MCF 10A (cell line): Measurements from ENCODE around the gene CALN1. TPM values are rescaled to one million over a fixed set of nuclear protein-coding genes. Genes with fewer than 3 reads are reported as not detected.

ENCODE experiments used
- BruUV-seq: library from RNA; stranded (reverse); fragments of 400-500 nt; replicated peaks from 2 replicates; lab custom pipeline; 2021; lab: Mats Ljungman, UMichigan
- CTCF ChIA-PET: fragments of 300-600 bp; sonication (Branson Sonifier 250); formaldehyde crosslinking; extraction: SDS; loops from one replicate; lab custom pipeline; 2021; ENCODE audit warnings: antibody characterized with exemption, inconsistent platforms; lab: Yijun Ruan, JAX
- POLR2A ChIA-PET: fragments of 300-600, 350-650 bp; sonication (Branson Sonifier 250); formaldehyde crosslinking; extraction: SDS; loops from one replicate; lab custom pipeline; 2020; ENCODE audit warnings: antibody characterized with exemption, inconsistent platforms; lab: Yijun Ruan, JAX
- DNase-seq: peaks from one replicate; pipeline ENCODE4 v3.0.0-alpha.2; 2018; ENCODE audit not compliant: unreplicated experiment
- H3K27ac Mint-ChIP-seq: one replicate; pipeline ENCODE4 v1.8.0; 2022; ENCODE audit warnings: mild to moderate bottlenecking, low read depth, mixed read lengths; ENCODE audit not compliant: unreplicated experiment
- H3K27me3 Mint-ChIP-seq: one replicate; pipeline ENCODE4 v1.8.0; 2022; ENCODE audit warnings: mixed read lengths; ENCODE audit not compliant: insufficient read depth, unreplicated experiment
- H3K36me3 Mint-ChIP-seq: one replicate; pipeline ENCODE4 v1.8.0; 2022; ENCODE audit warnings: mild to moderate bottlenecking, moderate library complexity, mixed read lengths; ENCODE audit not compliant: insufficient read depth, unreplicated experiment
- H3K4me1 Mint-ChIP-seq: one replicate; pipeline ENCODE4 v1.8.0; 2022; ENCODE audit warnings: mixed read lengths; ENCODE audit not compliant: insufficient read depth, unreplicated experiment
- H3K4me3 Mint-ChIP-seq: one replicate; pipeline ENCODE4 v1.8.0; 2022; ENCODE audit warnings: mild to moderate bottlenecking, moderate library complexity, mixed read lengths; ENCODE audit not compliant: unreplicated experiment
- H3K9me3 Mint-ChIP-seq: one replicate; pipeline ENCODE4 v1.8.0; 2022; ENCODE audit warnings: mixed read lengths; ENCODE audit not compliant: unreplicated experiment
- intact Hi-C: fragments of 100-400 bp; cut with micrococcal nuclease; formaldehyde crosslinking; loops from 2 replicates; pipeline ENCODE4 v1.14.1; 2022
- total RNA-seq: library from RNA; stranded (reverse); gene quantifications from 2 replicates; pipeline ENCODE4 v1.2.3, GENCODE V29; 2022
- TF ChIP-seq, protein P1 (sequence below): fragments of 200-600 bp; IDR thresholded peaks from one replicate; pipeline ENCODE4 v1.8.0; 2022; ENCODE audit warnings: antibody characterized with exemption, mild to moderate bottlenecking; ENCODE audit not compliant: unreplicated experiment

CALN1 gene
- total RNA-seq, 1 experiment from 2014 or later: not detected

DNA sequence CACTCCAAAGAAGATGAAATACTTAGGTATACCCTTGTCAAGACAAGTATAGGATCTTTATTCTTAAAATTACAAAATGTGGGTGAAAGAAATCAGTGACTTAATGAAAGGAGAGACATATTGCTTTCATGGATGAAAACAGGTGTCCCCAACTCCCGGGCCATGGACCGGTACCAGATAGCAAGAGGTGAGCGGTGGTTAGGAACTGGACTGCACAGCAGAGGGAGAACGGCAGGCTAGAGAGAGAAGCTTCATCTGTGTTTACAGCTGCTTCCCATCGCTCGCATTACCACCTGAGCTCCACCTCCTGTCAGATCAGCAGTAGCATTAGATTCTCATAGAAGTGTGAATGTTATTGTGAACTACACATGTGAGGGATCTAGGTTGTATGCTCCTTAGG, 408.9 kb downstream of the CALN1 start:
- ChIA-PET CTCF (no interaction called here), POLR2A (interaction anchor here (0.6 kb wide), 1 partner anchor 39 kb away, joined by 3 read pairs; no protein-coding TSS in a partner anchor)
- no TSS peak for BruUV-seq
- Mint-ChIP-seq H3K4me3 (no peak overlapping the region), H3K9me3 (peaks cover 7% of the 10 kb centered on the region), H3K27me3 (no peaks in the 10 kb centered on the region), H3K4me1 (no peaks in the 10 kb centered on the region), H3K27ac (no peak overlapping the region), H3K36me3 (no peaks in the 10 kb centered on the region)
- no peak for DNase-seq
- TF ChIP-seq, protein P1, sequence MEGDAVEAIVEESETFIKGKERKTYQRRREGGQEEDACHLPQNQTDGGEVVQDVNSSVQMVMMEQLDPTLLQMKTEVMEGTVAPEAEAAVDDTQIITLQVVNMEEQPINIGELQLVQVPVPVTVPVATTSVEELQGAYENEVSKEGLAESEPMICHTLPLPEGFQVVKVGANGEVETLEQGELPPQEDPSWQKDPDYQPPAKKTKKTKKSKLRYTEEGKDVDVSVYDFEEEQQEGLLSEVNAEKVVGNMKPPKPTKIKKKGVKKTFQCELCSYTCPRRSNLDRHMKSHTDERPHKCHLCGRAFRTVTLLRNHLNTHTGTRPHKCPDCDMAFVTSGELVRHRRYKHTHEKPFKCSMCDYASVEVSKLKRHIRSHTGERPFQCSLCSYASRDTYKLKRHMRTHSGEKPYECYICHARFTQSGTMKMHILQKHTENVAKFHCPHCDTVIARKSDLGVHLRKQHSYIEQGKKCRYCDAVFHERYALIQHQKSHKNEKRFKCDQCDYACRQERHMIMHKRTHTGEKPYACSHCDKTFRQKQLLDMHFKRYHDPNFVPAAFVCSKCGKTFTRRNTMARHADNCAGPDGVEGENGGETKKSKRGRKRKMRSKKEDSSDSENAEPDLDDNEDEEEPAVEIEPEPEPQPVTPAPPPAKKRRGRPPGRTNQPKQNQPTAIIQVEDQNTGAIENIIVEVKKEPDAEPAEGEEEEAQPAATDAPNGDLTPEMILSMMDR: no peak
- intact Hi-C loops: no loop called here

DNA sequence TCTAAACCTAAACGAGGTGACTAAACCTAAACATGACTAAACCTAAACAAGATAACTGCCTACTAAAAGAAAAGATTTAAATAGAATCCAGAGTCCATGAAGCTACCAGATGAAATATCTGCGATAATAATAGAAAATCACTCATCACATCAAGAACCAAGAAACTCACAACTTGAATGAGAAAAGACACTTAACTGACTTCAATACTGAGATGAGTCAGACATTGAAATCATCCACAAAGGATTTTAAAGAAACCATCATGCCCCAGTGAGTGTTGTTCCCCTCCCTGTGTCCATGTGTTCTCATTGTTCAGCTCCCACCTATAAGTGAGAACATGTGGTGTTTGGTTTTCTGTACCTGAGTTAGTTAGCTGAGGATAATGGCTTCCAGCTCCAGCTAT, 416.0 kb downstream of the CALN1 start:
- H3K4me3 Mint-ChIP-seq: no peak overlapping the region
- intact Hi-C loops: no loop called here
- H3K27ac Mint-ChIP-seq: no peak overlapping the region
- H3K4me1 Mint-ChIP-seq: no peaks in the 10 kb centered on the region
- ChIA-PET CTCF (interaction anchor here (0.6 to 1.0 kb wide), 2 partner anchors 9 to 12 kb away, joined by 3 read pairs; no protein-coding TSS in a partner anchor), POLR2A (no interaction called here)
- TF ChIP-seq, protein P1: no peak
- no TSS peak for BruUV-seq
- no peaks in the 10 kb centered on the region for H3K9me3 Mint-ChIP-seq
- H3K27me3 Mint-ChIP-seq: no peaks in the 10 kb centered on the region
- no peaks in the 10 kb centered on the region for H3K36me3 Mint-ChIP-seq
- no peak for DNase-seq

DNA sequence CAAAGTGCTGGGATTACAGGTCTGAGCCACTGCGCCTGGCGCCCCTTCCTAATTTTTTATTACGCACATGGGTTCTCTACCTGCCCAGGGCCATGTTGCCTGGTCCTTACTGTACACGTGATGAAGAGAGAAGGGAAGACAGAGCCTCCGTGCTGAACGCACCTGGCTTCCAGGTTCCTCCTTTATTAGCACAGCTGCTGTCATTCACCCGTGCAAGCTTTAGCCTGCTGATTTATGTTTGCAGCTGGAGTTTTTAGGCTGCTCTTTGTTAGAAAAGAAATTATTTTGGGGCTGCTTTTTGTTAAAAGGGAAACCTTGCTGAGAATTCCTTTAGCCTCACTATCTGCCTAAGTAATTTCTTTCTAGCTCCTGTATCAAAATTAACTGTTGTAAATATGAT, 417.0 kb downstream of the CALN1 start:
- POLR2A ChIA-PET: no interaction called here
- CTCF ChIA-PET: interaction anchor here (0.5 to 1.0 kb wide), 2 partner anchors 10 to 51 kb away, joined by 3 read pairs; no protein-coding TSS in a partner anchor
- H3K27ac Mint-ChIP-seq: no peak overlapping the region
- intact Hi-C loops: no loop called here
- no peaks in the 10 kb centered on the region for H3K27me3 Mint-ChIP-seq
- no peak overlapping the region for H3K4me3 Mint-ChIP-seq
- BruUV-seq: no TSS peak
- no peaks in the 10 kb centered on the region for H3K9me3 Mint-ChIP-seq
- no peaks in the 10 kb centered on the region for H3K36me3 Mint-ChIP-seq
- TF ChIP-seq, protein P1: no peak
- H3K4me1 Mint-ChIP-seq: no peaks in the 10 kb centered on the region
- DNase-seq: no peak

DNA sequence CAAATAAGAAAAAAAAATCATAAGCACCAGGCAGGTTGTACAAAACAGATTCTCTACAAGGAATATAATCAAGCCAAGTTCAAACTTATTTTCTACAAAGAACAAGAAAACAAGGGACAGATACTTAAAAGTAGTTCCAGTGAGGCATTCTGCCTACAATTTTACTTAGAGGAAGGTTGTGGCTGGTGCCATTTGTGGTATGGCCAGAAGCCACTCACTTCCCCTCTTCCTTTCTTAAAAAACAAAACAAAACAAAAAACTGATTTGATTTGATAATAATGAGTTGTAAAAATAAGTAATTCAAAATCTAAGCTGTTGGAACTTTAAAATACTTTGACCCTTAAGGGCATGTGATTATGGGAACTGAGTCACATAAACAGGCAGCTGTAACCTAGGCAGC, 420.6 kb downstream of the CALN1 start:
- ChIA-PET POLR2A (no interaction called here), CTCF (no interaction called here)
- no peak for DNase-seq
- H3K27ac Mint-ChIP-seq: no peak overlapping the region
- TF ChIP-seq, protein P1: no peak
- intact Hi-C loops: no loop called here
- no peak overlapping the region for H3K4me3 Mint-ChIP-seq
- no peaks in the 10 kb centered on the region for H3K27me3 Mint-ChIP-seq
- no TSS peak for BruUV-seq
- H3K4me1 Mint-ChIP-seq: peaks cover 5% of the 10 kb centered on the region
- H3K36me3 Mint-ChIP-seq: no peaks in the 10 kb centered on the region
- H3K9me3 Mint-ChIP-seq: peaks cover 7% of the 10 kb centered on the region
